K562 (cell line): ENCODE results near the gene MKLN1. TPM values are rescaled to one million over a fixed set of nuclear protein-coding genes. Genes with fewer than 3 reads are reported as not detected.
A peak's percentile ranks its signal among the peaks of the same experiment; 100 is the strongest.

Source experiments
- CTBP1 ChIP-seq: fragments of 450-650 bp; IDR thresholded peaks from 2 replicates; pipeline ENCODE4 v1.6.1; 2016; ENCODE audit warnings: borderline replicate concordance
- CTCFL ChIP-seq: IDR thresholded peaks from 2 replicates; pipeline ENCODE4 v1.6.1; 2011; ENCODE audit warnings: borderline replicate concordance, low read depth, mild to moderate bottlenecking, moderate library complexity, low read length; ENCODE audit not compliant: insufficient read depth, poor library complexity, severe bottlenecking
- EWSR1 ChIP-seq: fragments of 450-650 bp; IDR thresholded peaks from 2 replicates; pipeline ENCODE4 v1.6.1; 2018; ENCODE audit warnings: borderline replicate concordance, mild to moderate bottlenecking, low read depth, moderate library complexity; ENCODE audit not compliant: partially characterized antibody
- JUNB ChIP-seq: fragments of 450-650 bp; formaldehyde crosslinking; conservative IDR thresholded peaks from 2 replicates; pipeline ENCODE4 v1.4.0; 2020; ENCODE audit warnings: mild to moderate bottlenecking
- KLF16 ChIP-seq: IDR thresholded peaks from 2 replicates; pipeline ENCODE4 v1.6.1; 2016; ENCODE audit warnings: antibody characterized with exemption
- NCOA4 ChIP-seq: fragments of 450-650 bp; IDR thresholded peaks from 2 replicates; pipeline ENCODE4 v1.6.1; 2018; ENCODE audit warnings: mild to moderate bottlenecking; ENCODE audit not compliant: partially characterized antibody
- PHF21A ChIP-seq: fragments of 450-650 bp; IDR thresholded peaks from 2 replicates; pipeline ENCODE4 v1.6.1; 2017; ENCODE audit warnings: low read depth, borderline replicate concordance
- RAD21 ChIP-seq, 2 experiments: fragments of 250-450 bp in 1 of 2; fragments of 450-650 bp in 1 of 2; sonication (Bioruptor Pico) in 1 of 2; formaldehyde crosslinking in 1 of 2; IDR thresholded peaks in 1 of 2; conservative IDR thresholded peaks in 1 of 2; 2 replicates each; pipeline versions ENCODE4 v1.4.0 to v1.8.0; 2020 to 2022; ENCODE audit warnings: mild to moderate bottlenecking in 2 of 2, moderate library complexity in 1 of 2
- RCOR1 ChIP-seq, 2 experiments: IDR thresholded peaks; 2 replicates each; pipeline ENCODE4 v1.6.1; 2012; ENCODE audit warnings: low read depth in 2 of 2, low read length in 2 of 2, borderline replicate concordance in 1 of 2, improper control_type of control experiment in 1 of 2
- SP1 ChIP-seq: sonication (generic); formaldehyde crosslinking; IDR thresholded peaks from 2 replicates; pipeline ENCODE4 v1.8.1; 2022; ENCODE audit warnings: mild to moderate bottlenecking, missing genetic modification reagents
- SREBF1 ChIP-seq: fragments of 150-350 bp; IDR thresholded peaks from 2 replicates; pipeline ENCODE4 v1.6.1; 2014; ENCODE audit warnings: antibody characterized with exemption, low read depth, low read length, borderline replicate concordance
- TCF7L2 ChIP-seq: fragments of 150-350 bp; IDR thresholded peaks from 2 replicates; pipeline ENCODE4 v1.6.1; 2016; ENCODE audit warnings: low read depth, mild to moderate bottlenecking, low read length, moderate library complexity
- YY1 ChIP-seq, 3 experiments: IDR thresholded peaks; 2 replicates each; pipeline ENCODE4 v1.6.1; 2011; ENCODE audit warnings: low read length in 2 of 3, mild to moderate bottlenecking in 2 of 3, moderate library complexity in 2 of 3, borderline replicate concordance in 1 of 3, control low read depth in 1 of 3, low read depth in 1 of 3; ENCODE audit not compliant: insufficient read depth in 3 of 3, insufficient replicate concordance in 2 of 3, control insufficient read depth in 1 of 3, insufficient read length in 1 of 3; ENCODE audit errors: extremely low read depth in 1 of 3
- ZBTB43 ChIP-seq: sonication (generic); formaldehyde crosslinking; IDR thresholded peaks from 2 replicates; pipeline ENCODE4 v1.8.0; 2023; ENCODE audit warnings: mild to moderate bottlenecking, missing genetic modification reagents
- ZNF280B ChIP-seq: fragments of 250-450 bp; sonication (Bioruptor Pico); IDR thresholded peaks from 2 replicates; pipeline ENCODE4 v1.5.1; 2021; ENCODE audit warnings: mild to moderate bottlenecking
- polyA plus RNA-seq, 8 experiments: library from polyadenylated mRNA; depleted of rRNA in 4 of 8; stranded (reverse) in 5 of 8; unstranded in 3 of 8; fragments of >200 nt; fragmentation: Nextera tagmentation in 2 of 8; fragmentation: Illumina TruSeq in 1 of 8; extraction: Ambion mirVana in 2 of 8; extraction: Trizol in 1 of 8; gene quantifications; 2 replicates each; pipeline versions ENCODE4 v1.2.1 to v1.2.3, GENCODE V29; 2011 to 2014; ENCODE audit warnings: inconsistent platforms in 1 of 8, missing spikeins in 1 of 8
- total RNA-seq, 7 experiments: library from RNA; depleted of rRNA in 6 of 7; stranded (reverse); fragments of >200 nt in 6 of 7; fragmentation: Illumina TruSeq in 2 of 7; extraction: Trizol in 2 of 7; gene quantifications; 2 replicates each; pipeline versions ENCODE4 v1.2.1 to v1.2.3, GENCODE V29; 2011 to 2021; ENCODE audit warnings: low replicate concordance in 1 of 7
- TF ChIP-seq, protein P1 (sequence below): fragments of 250-450 bp; sonication (Bioruptor Pico); IDR thresholded peaks from 2 replicates; pipeline ENCODE4 v1.4.0; 2020; ENCODE audit warnings: mild to moderate bottlenecking, moderate library complexity
- TF ChIP-seq, protein P2 (sequence below): fragments of 450-650 bp; conservative IDR thresholded peaks from 2 replicates; pipeline ENCODE4 v1.6.1; 2016; ENCODE audit warnings: missing genetic modification characterization, low read depth, mild to moderate bottlenecking, missing compliant biosample characterization, moderate library complexity

MKLN1 gene
- total and polyA plus RNA-seq, 9 of the 15 experiments (the other 6 are each of a cell fraction or from before 2014, with no cell fraction given): 18.6 to 80.4 (median 56.0) TPM

DNA sequence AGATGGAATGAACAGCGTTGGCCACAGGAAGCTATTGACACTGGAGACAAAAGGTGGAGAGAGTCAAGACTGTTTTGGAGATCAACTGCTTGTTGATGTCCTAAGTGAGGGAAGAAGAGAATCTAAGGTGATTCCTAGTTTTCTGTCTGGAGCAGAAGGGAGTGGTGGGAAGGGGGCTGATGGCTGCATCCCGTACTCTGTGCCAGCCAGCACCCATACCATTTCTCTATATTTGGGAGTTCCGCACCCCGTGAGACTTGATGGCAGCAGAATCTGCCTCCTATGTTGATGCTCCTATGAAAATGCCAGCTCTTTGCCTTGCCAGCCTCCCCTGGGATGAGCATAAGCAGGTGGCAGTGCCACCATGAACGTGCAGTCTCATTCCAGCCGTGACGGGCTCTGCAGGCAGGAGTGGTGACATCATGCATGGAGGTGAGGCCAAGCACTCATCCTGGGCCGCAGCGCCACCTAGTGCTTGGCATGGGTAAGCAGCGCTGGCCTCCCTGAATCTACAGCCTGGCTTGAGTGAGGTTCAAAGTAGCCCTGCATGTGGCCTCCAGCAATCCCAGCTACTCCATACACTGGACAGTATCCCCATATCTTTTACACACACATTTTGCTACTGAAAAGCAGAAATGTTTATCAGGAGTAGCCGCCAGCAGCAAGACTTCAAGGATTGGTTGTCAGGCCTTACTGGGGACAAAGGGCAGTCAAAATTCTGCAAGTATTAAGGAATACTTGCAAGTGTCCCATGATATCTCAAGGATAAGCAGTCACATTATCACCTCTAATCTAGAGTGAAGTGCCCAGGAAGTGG, 185.8 kb downstream of the MKLN1 start (continued):
- peak; percentile 73 for TF ChIP-seq CTCFL
- TF ChIP-seq ZBTB43 (CRISPR knock-in tag): no peak
- TF ChIP-seq RAD21 (CRISPR knock-in tag; conservative IDR thresholded peaks at IDR 0.05 in 1 of 2, IDR thresholded peaks at IDR 0.05 in 1 of 2): peak; percentile 83 to 92
- peak in 2 of 3 experiments; percentile 41 to 70 for TF ChIP-seq YY1 (IDR thresholded peaks at IDR 0.05; ENCODE audit: borderline replicate concordance in 1 of 3, control insufficient read depth in 1 of 3, extremely low read depth in 1 of 3, insufficient read depth in 3 of 3, insufficient read length in 1 of 3, insufficient replicate concordance in 2 of 3, low read depth in 1 of 3, low read length in 2 of 3)
- 0 out of 2 replicates have a peak, but pooled peaks have one; percentile 25 for TF ChIP-seq KLF16
- TF ChIP-seq, protein P1, sequence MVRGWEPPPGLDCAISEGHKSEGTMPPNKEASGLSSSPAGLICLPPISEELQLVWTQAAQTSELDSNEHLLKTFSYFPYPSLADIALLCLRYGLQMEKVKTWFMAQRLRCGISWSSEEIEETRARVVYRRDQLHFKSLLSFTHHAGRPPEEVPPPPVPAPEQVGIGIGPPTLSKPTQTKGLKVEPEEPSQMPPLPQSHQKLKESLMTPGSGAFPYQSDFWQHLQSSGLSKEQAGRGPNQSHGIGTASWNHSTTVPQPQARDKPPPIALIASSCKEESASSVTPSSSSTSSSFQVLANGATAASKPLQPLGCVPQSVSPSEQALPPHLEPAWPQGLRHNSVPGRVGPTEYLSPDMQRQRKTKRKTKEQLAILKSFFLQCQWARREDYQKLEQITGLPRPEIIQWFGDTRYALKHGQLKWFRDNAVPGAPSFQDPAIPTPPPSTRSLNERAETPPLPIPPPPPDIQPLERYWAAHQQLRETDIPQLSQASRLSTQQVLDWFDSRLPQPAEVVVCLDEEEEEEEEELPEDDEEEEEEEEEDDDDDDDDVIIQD: no peak
- 0 out of 2 replicates have a peak, but pooled peaks have one; percentile 16 for TF ChIP-seq JUNB (CRISPR knock-in tag)
- TF ChIP-seq SP1 (CRISPR knock-in tag): peak; percentile 38; the same call in 1 of the 2 replicates
- TF ChIP-seq CTBP1: peak; percentile 84
- TF ChIP-seq ZNF280B (CRISPR knock-in tag): no peak
- no peak for TF ChIP-seq PHF21A
- no peak for TF ChIP-seq NCOA4
- TF ChIP-seq, protein P2, sequence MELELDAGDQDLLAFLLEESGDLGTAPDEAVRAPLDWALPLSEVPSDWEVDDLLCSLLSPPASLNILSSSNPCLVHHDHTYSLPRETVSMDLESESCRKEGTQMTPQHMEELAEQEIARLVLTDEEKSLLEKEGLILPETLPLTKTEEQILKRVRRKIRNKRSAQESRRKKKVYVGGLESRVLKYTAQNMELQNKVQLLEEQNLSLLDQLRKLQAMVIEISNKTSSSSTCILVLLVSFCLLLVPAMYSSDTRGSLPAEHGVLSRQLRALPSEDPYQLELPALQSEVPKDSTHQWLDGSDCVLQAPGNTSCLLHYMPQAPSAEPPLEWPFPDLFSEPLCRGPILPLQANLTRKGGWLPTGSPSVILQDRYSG (tag): no peak
- no peak for TF ChIP-seq TCF7L2
- no peak for TF ChIP-seq SREBF1
- TF ChIP-seq EWSR1: no peak
- peak in 1 of 2 experiments; percentile 82; a peak in 2 of 4 replicates for TF ChIP-seq RCOR1 (IDR thresholded peaks at IDR 0.05; ENCODE audit: borderline replicate concordance in 1 of 2, low read depth in 2 of 2, low read length in 2 of 2)
